ES-I3 (cell line): Measurements from ENCODE around the gene UACA.
A peak's percentile ranks its signal among the peaks of the same experiment; 100 is the strongest.
"Not testable (repeated sequence)": the region's sequence is repeated elsewhere in the genome, so short reads cannot be mapped to it uniquely, and the experiment has no call there.

Experiments used
- H3K36me3 ChIP-seq: 2 replicates; pipeline ENCODE4 v1.6.1; 2013; ENCODE audit warnings: mild to moderate bottlenecking, low read length, control low read depth, moderate library complexity; ENCODE audit not compliant: insufficient read depth
- H3K4me1 ChIP-seq: 2 replicates; pipeline ENCODE4 v1.6.1; 2013; ENCODE audit warnings: mild to moderate bottlenecking, control low read depth, low read length; ENCODE audit not compliant: insufficient read depth
- H3K9ac ChIP-seq: 2 replicates; pipeline ENCODE4 v1.6.1; 2013; ENCODE audit warnings: low read depth, mild to moderate bottlenecking, low read length, moderate library complexity
- H3K9me3 ChIP-seq: 2 replicates; pipeline ENCODE4 v1.6.1; 2013; ENCODE audit warnings: mild to moderate bottlenecking, low read length, moderate library complexity; ENCODE audit not compliant: control insufficient read depth, insufficient read depth

Gene UACA, protein sequence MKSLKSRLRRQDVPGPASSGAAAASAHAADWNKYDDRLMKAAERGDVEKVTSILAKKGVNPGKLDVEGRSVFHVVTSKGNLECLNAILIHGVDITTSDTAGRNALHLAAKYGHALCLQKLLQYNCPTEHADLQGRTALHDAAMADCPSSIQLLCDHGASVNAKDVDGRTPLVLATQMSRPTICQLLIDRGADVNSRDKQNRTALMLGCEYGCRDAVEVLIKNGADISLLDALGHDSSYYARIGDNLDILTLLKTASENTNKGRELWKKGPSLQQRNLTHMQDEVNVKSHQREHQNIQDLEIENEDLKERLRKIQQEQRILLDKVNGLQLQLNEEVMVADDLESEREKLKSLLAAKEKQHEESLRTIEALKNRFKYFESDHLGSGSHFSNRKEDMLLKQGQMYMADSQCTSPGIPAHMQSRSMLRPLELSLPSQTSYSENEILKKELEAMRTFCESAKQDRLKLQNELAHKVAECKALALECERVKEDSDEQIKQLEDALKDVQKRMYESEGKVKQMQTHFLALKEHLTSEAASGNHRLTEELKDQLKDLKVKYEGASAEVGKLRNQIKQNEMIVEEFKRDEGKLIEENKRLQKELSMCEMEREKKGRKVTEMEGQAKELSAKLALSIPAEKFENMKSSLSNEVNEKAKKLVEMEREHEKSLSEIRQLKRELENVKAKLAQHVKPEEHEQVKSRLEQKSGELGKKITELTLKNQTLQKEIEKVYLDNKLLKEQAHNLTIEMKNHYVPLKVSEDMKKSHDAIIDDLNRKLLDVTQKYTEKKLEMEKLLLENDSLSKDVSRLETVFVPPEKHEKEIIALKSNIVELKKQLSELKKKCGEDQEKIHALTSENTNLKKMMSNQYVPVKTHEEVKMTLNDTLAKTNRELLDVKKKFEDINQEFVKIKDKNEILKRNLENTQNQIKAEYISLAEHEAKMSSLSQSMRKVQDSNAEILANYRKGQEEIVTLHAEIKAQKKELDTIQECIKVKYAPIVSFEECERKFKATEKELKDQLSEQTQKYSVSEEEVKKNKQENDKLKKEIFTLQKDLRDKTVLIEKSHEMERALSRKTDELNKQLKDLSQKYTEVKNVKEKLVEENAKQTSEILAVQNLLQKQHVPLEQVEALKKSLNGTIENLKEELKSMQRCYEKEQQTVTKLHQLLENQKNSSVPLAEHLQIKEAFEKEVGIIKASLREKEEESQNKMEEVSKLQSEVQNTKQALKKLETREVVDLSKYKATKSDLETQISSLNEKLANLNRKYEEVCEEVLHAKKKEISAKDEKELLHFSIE (N-terminal part only)

GRCh38 chr15:70763120-70763949 is at the start of gene UACA:
UACA (minus strand) TSS chr15:70763558; CDS start chr15:70763407, 151 bp downstream.
- Histone ChIP-seq H3K36me3 (no peaks in the 10 kb centered on the region), H3K4me1 (peaks cover 5% of the 10 kb centered on the region; the same call in 1 of the 2 replicates), H3K9me3 (no peaks in the 10 kb centered on the region), H3K9ac (peak within 1 kb of the TSS; percentile 93)

DNA sequence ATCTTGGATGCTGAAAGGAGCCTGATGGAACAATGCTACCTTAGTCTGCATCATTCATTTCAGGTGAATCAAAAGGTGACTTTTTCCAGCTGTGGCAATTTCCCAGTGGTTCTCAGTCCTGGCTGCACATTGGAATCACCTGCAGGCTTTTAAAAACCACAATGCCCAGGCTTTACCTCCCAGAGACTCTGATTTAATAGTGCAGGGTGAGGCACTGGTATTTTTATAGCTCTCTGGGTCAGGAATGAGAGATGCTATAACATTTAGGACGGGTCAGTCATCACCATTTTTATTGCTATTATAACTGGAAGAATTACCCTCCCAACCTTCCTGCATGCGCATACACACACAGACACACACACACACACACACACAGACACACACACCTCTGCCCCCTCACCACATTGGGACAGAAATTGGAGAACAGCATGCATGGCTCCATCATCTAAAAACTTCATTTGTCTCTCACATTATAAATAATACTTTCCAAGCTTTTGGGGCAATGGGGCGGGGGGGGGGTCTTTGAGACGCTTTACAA is 49.5 kb upstream of the UACA start:
- no peaks in the 10 kb centered on the region; the same call in 1 of the 2 replicates for H3K4me1 ChIP-seq
- H3K9ac ChIP-seq: no peak overlapping the region
- H3K36me3 ChIP-seq: no peaks in the 10 kb centered on the region
- H3K9me3 ChIP-seq: no peaks in the 10 kb centered on the region

- H3K36me3 ChIP-seq: no peaks in the 10 kb centered on the region
- no peaks in the 10 kb centered on the region for H3K9me3 ChIP-seq
- no peaks in the 10 kb centered on the region; the same call in 1 of the 2 replicates for H3K4me1 ChIP-seq
- H3K9ac ChIP-seq: no peak overlapping the region
Measured at GRCh38 chr15:70810916-70811578, 47.7 kb upstream of the UACA start.

- peaks cover 8% of the 10 kb centered on the region; the same call in 1 of the 2 replicates for H3K9me3 ChIP-seq
- H3K4me1 ChIP-seq: peaks cover 3% of the 10 kb centered on the region; the same call in 1 of the 2 replicates
- no peak overlapping the region for H3K9ac ChIP-seq
- no peaks in the 10 kb centered on the region for H3K36me3 ChIP-seq
Measured at GRCh38 chr15:70806992-70807712, 43.8 kb upstream of the UACA start.

GRCh38 chr15:70804388-70804787 is 41.0 kb upstream of the UACA start:
- H3K4me1 ChIP-seq, H3K36me3 ChIP-seq, H3K9me3 ChIP-seq, H3K9ac ChIP-seq: not testable (repeated sequence)

GRCh38 chr15:70802629-70803028 is 39.3 kb upstream of the UACA start:
- Histone ChIP-seq H3K9me3 (peaks cover 8% of the 10 kb centered on the region; the same call in 1 of the 2 replicates), H3K4me1 (peaks cover 3% of the 10 kb centered on the region; the same call in 1 of the 2 replicates), H3K9ac (no peak overlapping the region), H3K36me3 (no peaks in the 10 kb centered on the region)

GRCh38 chr15:70801109-70801508 is 37.8 kb upstream of the UACA start:
- no peaks in the 10 kb centered on the region for H3K36me3 ChIP-seq
- peaks cover 3% of the 10 kb centered on the region; the same call in 1 of the 2 replicates for H3K4me1 ChIP-seq
- peaks cover 8% of the 10 kb centered on the region; the same call in 1 of the 2 replicates for H3K9me3 ChIP-seq
- no peak overlapping the region for H3K9ac ChIP-seq

- Histone ChIP-seq H3K9me3 (no peaks in the 10 kb centered on the region), H3K4me1 (peaks cover 3% of the 10 kb centered on the region; the same call in 1 of the 2 replicates), H3K36me3 (no peaks in the 10 kb centered on the region), H3K9ac (no peak overlapping the region)
Measured at GRCh38 chr15:70799667-70800450, 36.5 kb upstream of the UACA start.

DNA sequence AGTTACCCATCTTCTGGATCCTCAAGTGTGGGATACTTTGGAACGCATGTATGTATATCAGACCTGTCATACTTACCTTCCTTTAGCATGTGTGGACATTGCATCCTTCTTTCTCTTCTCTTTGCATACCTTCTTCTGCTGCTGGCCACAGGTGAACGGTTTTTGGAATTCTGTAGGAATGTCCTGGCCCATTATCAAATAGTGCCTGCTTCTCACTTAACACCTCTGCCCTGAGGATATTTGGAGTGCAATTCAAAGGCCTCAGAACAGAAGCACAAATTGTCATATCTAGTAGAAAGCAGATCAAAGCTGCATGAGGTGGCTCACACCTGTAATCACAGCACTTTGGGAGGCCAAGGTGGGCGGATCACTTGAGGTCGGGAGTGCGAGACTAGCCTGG is 34.1 kb upstream of the UACA start:
- no peaks in the 10 kb centered on the region for H3K9me3 ChIP-seq
- no peak overlapping the region for H3K9ac ChIP-seq
- peaks cover 2% of the 10 kb centered on the region; the same call in 1 of the 2 replicates for H3K4me1 ChIP-seq
- H3K36me3 ChIP-seq: no peaks in the 10 kb centered on the region

- Histone ChIP-seq H3K36me3 (no peaks in the 10 kb centered on the region), H3K4me1 (peaks cover 4% of the 10 kb centered on the region; the same call in 1 of the 2 replicates), H3K9ac (no peak overlapping the region), H3K9me3 (no peaks in the 10 kb centered on the region)
Measured at GRCh38 chr15:70796516-70797310, 33.4 kb upstream of the UACA start.

DNA sequence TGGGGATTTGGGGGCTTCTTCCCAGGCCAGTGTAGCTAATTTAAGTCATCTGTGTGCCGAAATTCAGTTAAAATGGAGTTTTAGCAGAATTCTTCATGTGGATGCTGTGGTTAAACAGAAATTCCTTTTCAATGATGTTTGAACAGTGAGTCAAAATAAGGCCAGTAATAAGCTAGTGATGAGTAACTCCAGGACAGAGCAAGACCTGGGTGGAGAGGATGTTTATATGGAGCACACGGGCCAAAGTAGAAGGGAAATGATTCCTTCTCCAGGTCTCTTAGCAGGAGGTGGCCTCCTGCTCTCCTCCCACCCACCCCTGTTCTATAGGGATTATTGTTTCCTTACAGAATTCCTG is 31.9 kb upstream of the UACA start:
- H3K9me3 ChIP-seq: no peaks in the 10 kb centered on the region
- peaks cover 4% of the 10 kb centered on the region; the same call in 1 of the 2 replicates for H3K4me1 ChIP-seq
- no peak overlapping the region for H3K9ac ChIP-seq
- no peaks in the 10 kb centered on the region for H3K36me3 ChIP-seq
